BE2C (cell line): ENCODE measurements around the gene ADGRB3.

Source experiments
- DNase-seq: peaks from one replicate; pipeline ENCODE4 v3.0.0-alpha.2; 2020
- H3K27me3 ChIP-seq: fragments of 250-450 bp; sonication (Bioruptor Pico); 2 replicates; pipeline ENCODE4 v1.5.1; 2020; ENCODE audit warnings: mild to moderate bottlenecking
- H3K36me3 ChIP-seq: fragments of 250-450 bp; sonication (Bioruptor Pico); 2 replicates; pipeline ENCODE4 v1.5.1; 2020; ENCODE audit warnings: mild to moderate bottlenecking
- H3K4me1 ChIP-seq: fragments of 250-450 bp; sonication (Bioruptor Pico); 2 replicates; pipeline ENCODE4 v1.5.1; 2020
- H3K4me3 ChIP-seq: 2 replicates; pipeline ENCODE4 v1.5.1; 2011; ENCODE audit warnings: low read depth, low read length
- H3K9me3 ChIP-seq: fragments of 250-450 bp; sonication (Bioruptor Pico); 2 replicates; pipeline ENCODE4 v1.5.1; 2020
- TF ChIP-seq, protein P1 (sequence below): IDR thresholded peaks from 2 replicates; pipeline ENCODE4 v1.5.1; 2012; ENCODE audit warnings: mild to moderate bottlenecking, low read depth, low read length

The ADGRB3 gene

GRCh38 chr6:69386426-69386825 lies 751.3 kb downstream of the ADGRB3 start:
- TF ChIP-seq, protein P1, sequence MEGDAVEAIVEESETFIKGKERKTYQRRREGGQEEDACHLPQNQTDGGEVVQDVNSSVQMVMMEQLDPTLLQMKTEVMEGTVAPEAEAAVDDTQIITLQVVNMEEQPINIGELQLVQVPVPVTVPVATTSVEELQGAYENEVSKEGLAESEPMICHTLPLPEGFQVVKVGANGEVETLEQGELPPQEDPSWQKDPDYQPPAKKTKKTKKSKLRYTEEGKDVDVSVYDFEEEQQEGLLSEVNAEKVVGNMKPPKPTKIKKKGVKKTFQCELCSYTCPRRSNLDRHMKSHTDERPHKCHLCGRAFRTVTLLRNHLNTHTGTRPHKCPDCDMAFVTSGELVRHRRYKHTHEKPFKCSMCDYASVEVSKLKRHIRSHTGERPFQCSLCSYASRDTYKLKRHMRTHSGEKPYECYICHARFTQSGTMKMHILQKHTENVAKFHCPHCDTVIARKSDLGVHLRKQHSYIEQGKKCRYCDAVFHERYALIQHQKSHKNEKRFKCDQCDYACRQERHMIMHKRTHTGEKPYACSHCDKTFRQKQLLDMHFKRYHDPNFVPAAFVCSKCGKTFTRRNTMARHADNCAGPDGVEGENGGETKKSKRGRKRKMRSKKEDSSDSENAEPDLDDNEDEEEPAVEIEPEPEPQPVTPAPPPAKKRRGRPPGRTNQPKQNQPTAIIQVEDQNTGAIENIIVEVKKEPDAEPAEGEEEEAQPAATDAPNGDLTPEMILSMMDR: no peak
- H3K27me3 ChIP-seq: no peaks in the 10 kb centered on the region
- peaks cover 9% of the 10 kb centered on the region for H3K36me3 ChIP-seq
- peaks cover 17% of the 10 kb centered on the region for H3K4me1 ChIP-seq
- no peaks in the 10 kb centered on the region for H3K9me3 ChIP-seq
- DNase-seq: no peak
- H3K4me3 ChIP-seq: no peak overlapping the region

DNA sequence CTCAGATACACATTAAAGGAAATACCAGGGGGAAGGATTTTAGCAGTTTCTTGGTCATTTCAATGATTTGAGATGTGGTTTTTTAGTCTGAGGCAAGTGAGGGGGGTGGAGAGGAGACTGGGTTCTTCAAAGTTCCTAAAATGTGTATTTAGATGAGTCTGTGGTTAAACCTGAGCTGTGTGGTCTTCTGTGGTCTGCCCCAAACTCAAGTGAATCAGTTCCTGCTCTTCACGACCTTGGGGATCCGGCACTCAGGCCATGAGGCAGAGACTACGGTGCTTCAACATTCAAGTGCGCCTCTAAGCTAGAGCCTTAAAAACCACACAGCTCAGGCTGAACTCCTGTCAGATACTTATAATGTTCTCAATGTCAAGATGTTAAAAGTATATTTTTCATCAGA lies 755.0 kb downstream of the ADGRB3 start:
- Histone ChIP-seq H3K9me3 (no peaks in the 10 kb centered on the region), H3K36me3 (peaks cover 9% of the 10 kb centered on the region), H3K4me1 (peaks cover 11% of the 10 kb centered on the region), H3K4me3 (no peak overlapping the region), H3K27me3 (no peaks in the 10 kb centered on the region)
- no peak for DNase-seq
- TF ChIP-seq, protein P1: no peak

DNA sequence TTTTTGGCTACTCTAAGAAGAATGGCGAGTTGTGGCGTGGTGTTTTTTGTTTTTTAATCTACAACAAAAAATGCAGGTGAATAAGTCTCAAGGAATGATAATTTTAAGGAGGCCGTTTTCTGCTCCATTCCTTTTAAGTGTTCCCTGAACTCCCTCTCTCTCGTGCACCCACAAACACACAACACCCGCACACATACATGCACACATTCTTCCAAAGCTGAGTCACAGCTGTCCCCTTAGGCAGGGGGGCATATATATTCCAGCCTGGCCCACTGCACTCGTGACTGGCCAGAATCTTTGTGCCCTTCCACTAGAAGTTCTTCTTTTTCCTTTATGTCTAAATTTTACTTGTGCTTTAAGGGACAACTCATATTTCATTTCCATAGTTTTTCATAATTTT lies 756.0 kb downstream of the ADGRB3 start:
- DNase-seq: no peak
- no peak overlapping the region for H3K4me3 ChIP-seq
- peaks cover 9% of the 10 kb centered on the region for H3K36me3 ChIP-seq
- TF ChIP-seq, protein P1: no peak
- peaks cover 9% of the 10 kb centered on the region for H3K4me1 ChIP-seq
- no peaks in the 10 kb centered on the region for H3K9me3 ChIP-seq
- no peaks in the 10 kb centered on the region for H3K27me3 ChIP-seq

DNA sequence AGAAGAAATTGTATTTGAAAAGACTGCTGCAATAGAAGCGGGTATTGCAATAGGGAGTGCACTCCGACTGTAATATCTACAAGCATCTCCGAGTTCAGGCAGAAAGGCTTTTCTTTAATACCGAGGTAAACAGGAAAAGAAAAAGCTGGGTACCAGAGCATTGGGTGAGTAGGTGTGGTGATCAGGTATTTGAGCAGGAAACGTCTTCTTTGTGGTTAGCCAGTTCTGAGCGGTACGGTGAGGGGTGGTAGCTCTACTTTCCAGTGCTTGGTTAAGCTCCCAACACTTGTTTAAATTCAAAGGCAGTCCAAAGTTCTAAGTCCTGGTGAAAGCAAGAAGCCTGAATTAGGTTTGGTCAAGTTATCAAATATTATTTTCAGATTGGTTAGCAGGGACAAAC lies 757.7 kb downstream of the ADGRB3 start:
- Histone ChIP-seq H3K4me1 (peaks cover 5% of the 10 kb centered on the region), H3K36me3 (peaks cover 9% of the 10 kb centered on the region), H3K27me3 (no peaks in the 10 kb centered on the region), H3K4me3 (no peak overlapping the region), H3K9me3 (no peaks in the 10 kb centered on the region)
- TF ChIP-seq, protein P1: no peak
- DNase-seq: no peak

GRCh38 chr6:69398311-69398710 lies 763.2 kb downstream of the ADGRB3 start:
- TF ChIP-seq, protein P1: no peak
- Histone ChIP-seq H3K4me1 (peaks cover 10% of the 10 kb centered on the region), H3K9me3 (no peaks in the 10 kb centered on the region), H3K27me3 (no peaks in the 10 kb centered on the region), H3K36me3 (no peaks in the 10 kb centered on the region), H3K4me3 (no peak overlapping the region)
- DNase-seq: no peak

DNA sequence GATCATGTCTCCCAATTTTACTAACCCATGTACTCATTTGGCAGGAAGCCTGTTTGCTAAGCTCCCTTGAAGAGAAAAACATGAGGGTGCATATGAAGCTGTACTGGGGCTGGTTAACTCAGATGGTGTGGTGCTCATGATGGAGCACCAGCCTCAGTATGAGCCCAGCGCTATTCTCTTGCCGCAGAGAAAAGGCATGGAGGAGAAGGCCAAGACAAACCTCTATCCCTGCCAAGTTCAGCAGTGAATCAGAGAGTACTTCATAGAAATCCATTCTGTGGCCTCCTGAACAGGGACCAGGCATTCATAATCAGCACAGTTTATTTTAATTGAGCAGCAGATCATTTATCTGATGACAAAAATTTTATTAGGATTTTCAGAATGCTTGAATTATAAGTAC lies 763.6 kb downstream of the ADGRB3 start:
- H3K4me3 ChIP-seq: no peak overlapping the region
- no peak for DNase-seq
- peaks cover 10% of the 10 kb centered on the region for H3K4me1 ChIP-seq
- TF ChIP-seq, protein P1: no peak
- no peaks in the 10 kb centered on the region for H3K9me3 ChIP-seq
- H3K36me3 ChIP-seq: no peaks in the 10 kb centered on the region
- H3K27me3 ChIP-seq: no peaks in the 10 kb centered on the region
